Fibroblast of lung (primary cell): ENCODE measurements around the gene GSC2. TPM values are rescaled to one million over a fixed set of nuclear protein-coding genes. Genes with fewer than 3 reads are reported as not detected.

Experiments used
- DNase-seq, 2 donors: peaks; one replicate each; pipeline versions ENCODE4 v3.0.0 to v3.0.0-alpha.2; 2010; ENCODE audit warnings: low read depth in 2 of 2
- H2AFZ ChIP-seq: 2 replicates; pipeline ENCODE4 v1.5.1; 2012; ENCODE audit warnings: low read length, control low read depth, inconsistent platforms
- H3K27ac ChIP-seq: 2 replicates; pipeline ENCODE4 v1.5.1; 2011; ENCODE audit warnings: low read length, control low read depth; ENCODE audit not compliant: insufficient read depth
- H3K27me3 ChIP-seq: 2 replicates; pipeline ENCODE4 v1.5.1; 2011; ENCODE audit warnings: mild to moderate bottlenecking, low read length; ENCODE audit not compliant: control insufficient read depth, insufficient read depth
- H3K36me3 ChIP-seq: 2 replicates; pipeline ENCODE4 v1.5.1; 2011; ENCODE audit warnings: low read length; ENCODE audit not compliant: control insufficient read depth, insufficient read depth
- H3K4me1 ChIP-seq: 2 replicates; pipeline ENCODE4 v1.5.1; 2011; ENCODE audit warnings: low read length; ENCODE audit not compliant: control insufficient read depth, insufficient read depth; ENCODE audit errors: extremely low read depth
- H3K4me2 ChIP-seq: 2 replicates; pipeline ENCODE4 v1.5.1; 2011; ENCODE audit warnings: low read length, control low read depth; ENCODE audit not compliant: insufficient read depth; ENCODE audit errors: extremely low read depth
- H3K4me3 ChIP-seq, 4 experiments: fragments of 200-600 bp in 1 of 4; sonication (generic) in 1 of 4; replicated peaks in 1 of 4; 2 replicates each; pipeline ENCODE4 v1.5.1; 2011 to 2016; ENCODE audit warnings: low read length in 4 of 4, low read depth in 3 of 4, mild to moderate bottlenecking in 3 of 4, control low read depth in 2 of 4, inconsistent platforms in 1 of 4, mixed read lengths in 1 of 4; ENCODE audit not compliant: insufficient read depth in 1 of 4; ENCODE audit errors: control extremely low read depth in 1 of 4
- H3K79me2 ChIP-seq: 2 replicates; pipeline ENCODE4 v1.5.1; 2012; ENCODE audit warnings: mild to moderate bottlenecking, low read length, inconsistent platforms; ENCODE audit not compliant: control insufficient read depth, insufficient read depth
- H3K9ac ChIP-seq: 2 replicates; pipeline ENCODE4 v1.5.1; 2011; ENCODE audit warnings: mild to moderate bottlenecking, low read length, control low read depth; ENCODE audit not compliant: insufficient read depth
- H3K9me3 ChIP-seq: 2 replicates; pipeline ENCODE4 v1.5.1; 2012; ENCODE audit warnings: low read depth, low read length; ENCODE audit not compliant: control insufficient read depth, insufficient read depth
- H4K20me1 ChIP-seq: 2 replicates; pipeline ENCODE4 v1.5.1; 2011; ENCODE audit warnings: low read length; ENCODE audit not compliant: control insufficient read depth, insufficient read depth; ENCODE audit errors: extremely low read depth
- EZH2 ChIP-seq: IDR thresholded peaks from 2 replicates; pipeline ENCODE4 v1.5.1; 2012; ENCODE audit warnings: low read length, control low read depth, mild to moderate bottlenecking; ENCODE audit errors: missing control alignments
- polyA plus RNA-seq, 2 donors: library from polyadenylated mRNA; depleted of rRNA in 1 of 2; stranded (reverse) in 1 of 2; unstranded in 1 of 2; fragments of >200 nt; gene quantifications; 2 replicates each; pipeline ENCODE4 v1.2.1, GENCODE V29; 2011 to 2012; ENCODE audit warnings: missing spikeins in 1 of 2
- total RNA-seq: library from RNA; depleted of rRNA; stranded (reverse); fragments of >200 nt; gene quantifications from 2 replicates; pipeline ENCODE4 v1.2.1, GENCODE V29; 2014
- TF ChIP-seq, protein P1 (sequence below), 2 donors: IDR thresholded peaks in 1 of 2; conservative IDR thresholded peaks in 1 of 2; 1 replicate in 1 of 2; 2 replicates in 1 of 2; pipeline ENCODE4 v1.5.1; 2011 to 2012; ENCODE audit warnings: low read length in 2 of 2, control low read depth in 1 of 2, inconsistent platforms in 1 of 2, low read depth in 1 of 2, mild to moderate bottlenecking in 1 of 2

GSC2 gene
- total and polyA plus RNA-seq, 2 donors (not counting 1 experiment from before 2014, with no cell fraction given): not detected

DNA sequence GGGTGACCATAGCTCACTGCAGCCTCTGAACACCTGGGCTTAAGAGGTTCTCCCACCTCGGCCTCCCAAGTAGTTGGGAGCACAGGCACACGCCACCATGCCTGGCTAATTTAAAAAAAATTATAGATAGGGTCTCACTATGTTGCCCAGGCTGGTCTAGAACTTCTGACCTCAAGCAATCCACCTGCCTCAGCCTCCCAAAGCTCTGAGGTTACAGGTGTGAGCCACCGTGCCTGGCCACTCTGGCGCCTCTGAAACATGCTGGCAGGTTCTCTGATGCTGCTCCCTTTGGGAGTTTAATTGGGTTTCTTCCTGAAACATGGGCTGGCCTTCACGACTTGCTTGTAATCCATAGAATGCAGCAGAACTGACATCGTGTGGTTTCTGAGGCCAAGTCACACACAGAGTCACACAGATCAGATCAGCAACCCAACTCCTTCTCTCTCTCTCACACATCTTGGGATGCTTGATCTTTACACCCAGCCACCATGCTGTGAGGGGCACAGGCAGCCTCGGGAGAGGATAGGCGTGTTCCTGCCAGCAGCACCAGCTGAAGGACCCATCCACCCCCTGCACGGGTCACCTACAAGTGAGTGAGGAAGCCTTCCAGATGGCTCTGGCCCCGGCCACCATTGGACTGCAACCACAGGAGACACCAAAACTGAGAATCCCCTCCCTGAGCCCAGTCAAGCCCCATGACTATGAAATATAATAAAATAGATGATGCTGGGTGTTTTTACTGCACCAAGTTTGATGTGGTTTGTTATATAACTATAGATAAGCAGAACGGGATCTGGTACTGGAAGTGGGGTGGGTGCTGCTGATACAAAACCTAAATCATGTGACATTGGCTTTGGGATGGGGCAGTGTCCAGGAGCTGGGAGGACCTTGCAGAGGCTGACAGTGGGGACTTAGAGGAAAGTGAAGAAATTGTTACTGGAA, 3.1 kb upstream of the GSC2 start:
- TF ChIP-seq, protein P1, sequence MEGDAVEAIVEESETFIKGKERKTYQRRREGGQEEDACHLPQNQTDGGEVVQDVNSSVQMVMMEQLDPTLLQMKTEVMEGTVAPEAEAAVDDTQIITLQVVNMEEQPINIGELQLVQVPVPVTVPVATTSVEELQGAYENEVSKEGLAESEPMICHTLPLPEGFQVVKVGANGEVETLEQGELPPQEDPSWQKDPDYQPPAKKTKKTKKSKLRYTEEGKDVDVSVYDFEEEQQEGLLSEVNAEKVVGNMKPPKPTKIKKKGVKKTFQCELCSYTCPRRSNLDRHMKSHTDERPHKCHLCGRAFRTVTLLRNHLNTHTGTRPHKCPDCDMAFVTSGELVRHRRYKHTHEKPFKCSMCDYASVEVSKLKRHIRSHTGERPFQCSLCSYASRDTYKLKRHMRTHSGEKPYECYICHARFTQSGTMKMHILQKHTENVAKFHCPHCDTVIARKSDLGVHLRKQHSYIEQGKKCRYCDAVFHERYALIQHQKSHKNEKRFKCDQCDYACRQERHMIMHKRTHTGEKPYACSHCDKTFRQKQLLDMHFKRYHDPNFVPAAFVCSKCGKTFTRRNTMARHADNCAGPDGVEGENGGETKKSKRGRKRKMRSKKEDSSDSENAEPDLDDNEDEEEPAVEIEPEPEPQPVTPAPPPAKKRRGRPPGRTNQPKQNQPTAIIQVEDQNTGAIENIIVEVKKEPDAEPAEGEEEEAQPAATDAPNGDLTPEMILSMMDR (conservative IDR thresholded peaks at IDR 0.05 in 1 of 2, IDR thresholded peaks at IDR 0.05 in 1 of 2; ENCODE audit: low read depth in 1 of 2, low read length in 2 of 2): no peak
- TF ChIP-seq EZH2: no peak
- Histone ChIP-seq H3K27me3 (peaks cover 33% of the 10 kb centered on the region), H3K4me3 (no peak overlapping the region), H3K4me2 (no peak overlapping the region), H3K9me3 (no peaks in the 10 kb centered on the region), H3K4me1 (no peaks in the 10 kb centered on the region), H2AFZ (no peak overlapping the region), H3K9ac (no peak overlapping the region), H4K20me1 (no peaks in the 10 kb centered on the region), H3K27ac (no peak overlapping the region), H3K79me2 (no peaks in the 10 kb centered on the region), H3K36me3 (no peaks in the 10 kb centered on the region)
- DNase-seq: no peak

DNA sequence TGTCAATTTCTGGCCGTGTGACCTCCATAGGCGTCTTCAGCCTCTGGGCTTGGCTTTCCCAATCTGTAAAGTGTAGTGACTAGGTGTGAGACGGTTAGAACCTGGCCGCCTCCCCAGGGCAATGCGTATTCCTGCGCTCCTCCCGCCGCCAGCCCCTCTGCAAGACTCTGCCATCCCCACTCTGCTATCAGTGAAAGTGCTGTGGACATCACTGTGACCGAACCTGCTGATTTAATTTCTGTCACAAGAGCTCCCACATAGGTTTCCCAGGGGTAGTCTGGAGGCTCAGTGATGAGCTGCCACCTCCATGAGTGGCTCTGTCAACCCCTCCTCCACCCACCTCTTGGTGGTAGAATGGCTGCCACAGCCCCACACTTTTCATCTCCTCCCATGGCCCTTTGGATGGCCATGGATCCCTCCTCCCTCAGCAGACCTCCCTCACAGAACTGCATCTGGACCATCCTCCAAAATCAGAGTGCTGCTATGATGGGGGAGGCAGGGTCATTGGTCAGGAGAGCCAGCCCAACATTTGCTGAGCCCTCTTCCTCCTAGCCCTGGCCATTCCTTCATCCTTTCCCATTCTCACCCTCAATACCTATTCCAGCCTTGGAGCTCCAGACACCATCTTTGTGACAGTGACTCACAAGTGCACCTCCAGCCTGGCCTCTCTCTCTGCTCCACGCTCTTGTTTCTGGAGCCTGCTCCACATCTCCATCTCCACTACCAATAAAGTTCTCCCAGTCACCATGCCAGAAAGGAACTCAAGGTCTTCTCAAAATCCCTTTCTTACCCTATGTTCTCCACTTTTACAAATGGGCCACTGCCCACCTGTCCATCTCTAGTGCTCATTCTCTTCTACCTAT, 1.5 kb upstream of the GSC2 start:
- Histone ChIP-seq H3K4me3 (no peak overlapping the region), H3K27ac (no peak overlapping the region), H3K4me2 (no peak overlapping the region), H3K9ac (no peak overlapping the region), H3K9me3 (no peaks in the 10 kb centered on the region), H3K36me3 (no peaks in the 10 kb centered on the region), H3K4me1 (no peaks in the 10 kb centered on the region), H2AFZ (no peak overlapping the region), H3K27me3 (peaks cover 41% of the 10 kb centered on the region), H4K20me1 (no peaks in the 10 kb centered on the region), H3K79me2 (no peaks in the 10 kb centered on the region)
- DNase-seq: no peak
- no peak for TF ChIP-seq EZH2
- TF ChIP-seq, protein P1 (conservative IDR thresholded peaks at IDR 0.05 in 1 of 2, IDR thresholded peaks at IDR 0.05 in 1 of 2; ENCODE audit: low read depth in 1 of 2, low read length in 2 of 2): no peak
